A673 (cell line): ENCODE data around the gene ECEL1. TPM values are rescaled to one million over a fixed set of nuclear protein-coding genes. Genes with fewer than 3 reads are reported as not detected.

Source experiments
- BruUV-seq: library from RNA; stranded (reverse); fragments of 400-500 nt; replicated peaks from 2 replicates; lab custom pipeline; 2021; lab: Mats Ljungman, UMichigan
- CTCF ChIA-PET: fragments of 300-600 bp; sonication (Branson Sonifier 250); formaldehyde crosslinking; loops from one replicate; lab custom pipeline; 2022; ENCODE audit warnings: antibody characterized with exemption; lab: Charles Lee
- POLR2A ChIA-PET: fragments of 300-600 bp; sonication (Branson Sonifier 250); formaldehyde crosslinking; loops from one replicate; lab custom pipeline; 2022; ENCODE audit warnings: antibody characterized with exemption; ENCODE audit not compliant: low non-redundant PET; lab: Charles Lee
- DNase-seq: peaks from one replicate; pipeline ENCODE4 v3.0.0-alpha.2; 2015; ENCODE audit warnings: low spot score
- H3K27ac ChIP-seq: fragments of 200-600 bp; sonication (generic); 2 replicates; pipeline ENCODE4 v1.5.1; 2016; ENCODE audit warnings: mixed run types, low read depth, mild to moderate bottlenecking, mixed read lengths, antibody characterized with exemption, low read length; ENCODE audit not compliant: poor library complexity, severe bottlenecking
- H3K27me3 ChIP-seq: fragments of 200-600 bp; sonication (generic); replicated peaks from 2 replicates; pipeline ENCODE4 v1.6.1; 2017; ENCODE audit warnings: mixed run types, low read depth, mild to moderate bottlenecking, mixed read lengths, antibody characterized with exemption, low read length; ENCODE audit not compliant: insufficient read depth, poor library complexity
- H3K36me3 ChIP-seq: fragments of 200-600 bp; sonication (generic); 2 replicates; pipeline ENCODE4 v1.6.1; 2016; ENCODE audit warnings: mixed run types, mild to moderate bottlenecking, mixed read lengths, antibody characterized with exemption, low read length; ENCODE audit not compliant: insufficient read depth, poor library complexity, severe bottlenecking
- H3K4me1 ChIP-seq: fragments of 200-600 bp; sonication (generic); 2 replicates; pipeline ENCODE4 v1.6.1; 2017; ENCODE audit warnings: mixed run types, mild to moderate bottlenecking, mixed read lengths, antibody characterized with exemption, low read length; ENCODE audit not compliant: insufficient read depth, poor library complexity, severe bottlenecking
- H3K4me3 ChIP-seq: fragments of 200-600 bp; sonication (generic); 2 replicates; pipeline ENCODE4 v1.5.1; 2016; ENCODE audit warnings: low read depth, mixed run types, mild to moderate bottlenecking, mixed read lengths, low read length; ENCODE audit not compliant: poor library complexity, severe bottlenecking
- H3K9me3 ChIP-seq: fragments of 200-600 bp; sonication (generic); 2 replicates; pipeline ENCODE4 v1.6.1; 2016; ENCODE audit warnings: mixed run types, low read depth, mild to moderate bottlenecking, mixed read lengths, antibody characterized with exemption, low read length; ENCODE audit not compliant: poor library complexity, severe bottlenecking
- EZH2 ChIP-seq: fragments of 200-600 bp; sonication (generic); IDR thresholded peaks from 2 replicates; pipeline ENCODE4 v1.6.1; 2017; ENCODE audit warnings: borderline replicate concordance, low read depth, mild to moderate bottlenecking, mixed read lengths, antibody characterized with exemption, low read length; ENCODE audit not compliant: poor library complexity, severe bottlenecking
- intact Hi-C: fragments of 100-400 bp; cut with micrococcal nuclease; formaldehyde crosslinking; loops from one replicate; pipeline ENCODE4 v1.10.0; 2022; ENCODE audit not compliant: unreplicated experiment
- total RNA-seq: library from RNA; stranded (reverse); gene quantifications from 2 replicates; pipeline ENCODE4 v1.2.3, GENCODE V29; 2021
- TF ChIP-seq, protein P1 (sequence below): fragments of 300-800, 200-600 bp; sonication (generic); conservative IDR thresholded peaks from 2 replicates; pipeline ENCODE4 v1.5.1; 2017; ENCODE audit warnings: low read depth, mild to moderate bottlenecking, antibody characterized with exemption, low read length, moderate library complexity, mixed read lengths

ECEL1 gene
- total RNA-seq, 1 experiment from 2014 or later = 0.19 TPM

DNA sequence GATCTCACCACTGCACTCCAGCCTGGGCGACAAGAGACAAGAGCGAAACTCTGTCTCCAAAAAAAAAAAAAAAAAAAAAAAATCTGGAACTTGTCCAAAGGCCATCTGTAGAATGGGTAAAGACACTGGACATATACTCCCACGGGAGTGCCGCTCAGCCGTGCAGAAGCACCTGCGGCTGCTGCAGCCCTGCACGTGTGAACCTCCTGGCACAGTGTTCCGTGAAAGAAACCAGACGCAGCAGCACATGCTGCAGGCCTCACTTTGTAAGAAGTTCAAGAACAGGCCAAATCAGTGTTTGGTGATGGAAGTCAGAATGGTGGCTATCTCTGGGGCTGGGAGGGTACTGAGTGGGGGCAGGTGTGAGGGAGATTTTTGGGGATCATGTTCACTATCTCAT is 44.8 kb upstream of the ECEL1 start:
- POLR2A ChIA-PET = no interaction called here
- CTCF ChIA-PET = no interaction called here
- no peaks in the 10 kb centered on the region for H3K36me3 ChIP-seq
- H3K27me3 ChIP-seq = no peaks in the 10 kb centered on the region
- H3K9me3 ChIP-seq = no peaks in the 10 kb centered on the region
- no peak overlapping the region for H3K27ac ChIP-seq
- TF ChIP-seq EZH2 = no peak
- TF ChIP-seq, protein P1, sequence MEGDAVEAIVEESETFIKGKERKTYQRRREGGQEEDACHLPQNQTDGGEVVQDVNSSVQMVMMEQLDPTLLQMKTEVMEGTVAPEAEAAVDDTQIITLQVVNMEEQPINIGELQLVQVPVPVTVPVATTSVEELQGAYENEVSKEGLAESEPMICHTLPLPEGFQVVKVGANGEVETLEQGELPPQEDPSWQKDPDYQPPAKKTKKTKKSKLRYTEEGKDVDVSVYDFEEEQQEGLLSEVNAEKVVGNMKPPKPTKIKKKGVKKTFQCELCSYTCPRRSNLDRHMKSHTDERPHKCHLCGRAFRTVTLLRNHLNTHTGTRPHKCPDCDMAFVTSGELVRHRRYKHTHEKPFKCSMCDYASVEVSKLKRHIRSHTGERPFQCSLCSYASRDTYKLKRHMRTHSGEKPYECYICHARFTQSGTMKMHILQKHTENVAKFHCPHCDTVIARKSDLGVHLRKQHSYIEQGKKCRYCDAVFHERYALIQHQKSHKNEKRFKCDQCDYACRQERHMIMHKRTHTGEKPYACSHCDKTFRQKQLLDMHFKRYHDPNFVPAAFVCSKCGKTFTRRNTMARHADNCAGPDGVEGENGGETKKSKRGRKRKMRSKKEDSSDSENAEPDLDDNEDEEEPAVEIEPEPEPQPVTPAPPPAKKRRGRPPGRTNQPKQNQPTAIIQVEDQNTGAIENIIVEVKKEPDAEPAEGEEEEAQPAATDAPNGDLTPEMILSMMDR = no peak
- no peak for DNase-seq
- no peaks in the 10 kb centered on the region for H3K4me1 ChIP-seq
- intact Hi-C loops = no loop called here
- H3K4me3 ChIP-seq = no peak overlapping the region
- BruUV-seq = no TSS peak

DNA sequence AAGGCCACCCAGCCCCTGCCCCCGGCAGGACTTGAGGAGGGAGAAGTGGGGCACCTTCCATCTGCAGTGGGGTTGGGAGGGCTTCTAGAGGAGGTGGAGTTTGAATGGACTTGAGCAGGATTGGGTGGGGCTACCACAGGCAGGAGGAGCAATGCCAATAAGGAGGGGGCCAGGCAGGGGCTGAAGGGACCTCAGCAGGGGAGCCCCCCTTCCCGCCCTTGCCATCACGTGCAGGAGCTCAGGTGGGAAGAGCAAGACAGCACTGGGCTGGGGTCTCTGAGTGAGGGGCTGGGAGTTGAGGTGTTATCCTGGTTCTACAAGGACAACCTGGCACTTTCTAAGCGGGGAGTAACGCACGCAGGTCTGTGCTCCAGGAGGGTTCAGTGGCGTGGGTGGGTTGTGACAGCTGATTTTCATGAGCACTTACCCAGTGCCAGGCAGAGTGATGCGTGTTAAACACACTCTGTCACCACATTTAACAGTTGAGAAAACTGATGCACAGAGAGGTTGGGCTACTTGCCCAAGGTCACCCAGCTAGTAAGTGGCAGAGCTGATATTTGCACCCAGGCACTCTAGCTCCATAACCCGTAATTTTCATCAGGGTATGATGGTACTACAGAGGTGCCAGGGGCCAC is 43.1 kb upstream of the ECEL1 start:
- intact Hi-C loops = no loop called here
- ChIA-PET POLR2A (no interaction called here), CTCF (no interaction called here)
- H3K36me3 ChIP-seq = no peaks in the 10 kb centered on the region
- H3K4me3 ChIP-seq = no peak overlapping the region
- H3K27me3 ChIP-seq = no peaks in the 10 kb centered on the region
- no peak for DNase-seq
- TF ChIP-seq EZH2 = no peak
- TF ChIP-seq, protein P1 = no peak
- no TSS peak for BruUV-seq
- H3K9me3 ChIP-seq = no peaks in the 10 kb centered on the region
- H3K27ac ChIP-seq = no peak overlapping the region
- H3K4me1 ChIP-seq = no peaks in the 10 kb centered on the region

- intact Hi-C loops = no loop called here
- Histone ChIP-seq H3K27me3 (peaks cover 3% of the 10 kb centered on the region), H3K4me1 (no peaks in the 10 kb centered on the region), H3K9me3 (no peaks in the 10 kb centered on the region), H3K27ac (no peak overlapping the region), H3K36me3 (no peaks in the 10 kb centered on the region), H3K4me3 (no peak overlapping the region)
- DNase-seq = no peak
- CTCF ChIA-PET = no interaction called here
- TF ChIP-seq, protein P1 = no peak
- TF ChIP-seq EZH2 = no peak
- no TSS peak for BruUV-seq
- POLR2A ChIA-PET = no interaction called here
These were observed 42.3 kb upstream of the ECEL1 start for GRCh38 chr2:232529806-232530547.
